GM12865 (cell line): ENCODE data around the gene PARP8.

ENCODE experiments used
- DNase-seq: peaks from one replicate; pipeline ENCODE4 v3.0.0; 2010; ENCODE audit warnings: low read depth
- H3K4me3 ChIP-seq: 2 replicates; pipeline ENCODE4 v1.5.1; 2011; ENCODE audit warnings: mild to moderate bottlenecking, low read depth, low read length, control low read depth
- CTCF ChIP-seq: IDR thresholded peaks from 2 replicates; pipeline ENCODE4 v1.5.1; 2011; ENCODE audit warnings: low read length, control low read depth, low read depth, inconsistent platforms; ENCODE audit not compliant: insufficient read depth; ENCODE audit errors: missing control alignments

Gene PARP8

GRCh38 chr5:50715001-50715400 lies 48.6 kb downstream of the PARP8 start:
- no peak for TF ChIP-seq CTCF
- no peak for DNase-seq
- H3K4me3 ChIP-seq: no peak overlapping the region

DNA sequence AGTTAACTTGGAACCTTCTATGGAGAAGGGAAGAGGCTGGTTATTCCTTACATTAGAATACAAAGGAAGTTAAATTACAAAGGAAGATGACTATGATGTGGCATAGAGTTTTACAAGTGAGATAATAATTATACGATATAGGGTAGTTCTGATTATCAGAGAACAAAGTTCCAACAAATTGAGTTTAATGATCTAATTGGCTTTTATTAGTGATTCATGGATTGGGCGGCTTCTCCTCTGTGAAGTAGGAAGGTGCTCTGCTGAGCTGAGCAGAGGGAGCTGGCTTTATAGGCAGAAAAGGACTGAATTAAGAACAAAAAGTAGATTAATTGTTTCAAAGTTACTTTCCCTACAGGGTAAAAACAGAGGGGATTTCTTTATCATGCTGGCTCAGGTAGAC lies 49.7 kb downstream of the PARP8 start:
- H3K4me3 ChIP-seq: no peak overlapping the region
- DNase-seq: no peak
- TF ChIP-seq CTCF: no peak

GRCh38 chr5:50717651-50718050 lies 51.2 kb downstream of the PARP8 start:
- no peak for DNase-seq
- no peak overlapping the region for H3K4me3 ChIP-seq
- no peak for TF ChIP-seq CTCF

GRCh38 chr5:50720061-50720710 lies 53.7 kb downstream of the PARP8 start:
- DNase-seq: no peak
- TF ChIP-seq CTCF: no peak

DNA sequence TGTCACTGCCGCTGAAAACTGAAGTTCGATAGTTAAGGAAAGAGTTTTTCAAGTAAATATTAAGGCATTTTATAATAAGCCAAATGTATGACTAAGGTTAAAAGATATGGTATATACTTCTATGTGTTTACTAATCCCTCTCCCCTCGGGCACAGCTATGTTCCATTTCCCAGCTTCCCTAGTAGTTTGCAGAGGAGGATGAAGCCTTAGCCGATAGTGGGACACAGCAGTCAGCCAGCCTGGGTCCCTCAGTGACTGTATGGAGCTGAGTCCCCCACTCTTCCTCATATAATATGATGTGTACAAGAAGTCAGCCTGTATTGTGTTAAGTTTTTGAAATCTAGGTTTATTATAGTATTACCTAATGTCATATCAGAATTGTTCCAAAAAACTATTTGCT lies 55.8 kb downstream of the PARP8 start:
- no peak overlapping the region for H3K4me3 ChIP-seq
- DNase-seq: no peak
- no peak for TF ChIP-seq CTCF

More at GRCh38 chr5:50720061-50720710, 53.7 kb downstream of the PARP8 start:
- no peak overlapping the region for H3K4me3 ChIP-seq

DNA sequence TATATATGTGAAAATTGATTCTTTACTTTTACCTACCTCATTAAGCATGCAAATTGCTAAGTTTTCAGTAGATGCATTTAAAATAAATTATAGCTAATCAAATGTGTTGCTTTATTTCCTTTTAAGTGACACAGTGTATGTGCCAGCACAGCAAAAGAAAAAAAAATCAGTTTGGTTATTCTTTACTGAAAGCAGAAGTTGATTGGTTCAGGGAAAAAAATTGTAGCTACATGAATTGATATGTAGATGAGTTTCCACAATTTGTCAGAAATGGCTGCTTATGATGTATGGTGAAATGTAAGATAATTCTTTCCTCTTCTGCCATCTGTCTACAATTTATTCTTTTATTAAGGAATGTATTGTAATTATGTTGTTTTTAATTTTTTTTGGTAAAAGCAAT lies 57.8 kb downstream of the PARP8 start:
- no peak for DNase-seq
- no peak overlapping the region for H3K4me3 ChIP-seq
- no peak for TF ChIP-seq CTCF
